ENCODE measurements around the gene ARAP3. TPM values are rescaled to one million over a fixed set of nuclear protein-coding genes. Genes with fewer than 3 reads are reported as not detected.

The ARAP3 gene
- total and polyA plus RNA-seq, 9 of the 15 experiments (the other 6 are each of a cell fraction or from before 2014, with no cell fraction given), result 0.83 to 25.7 (median 6.4) TPM

- TF ChIP-seq, protein P1, sequence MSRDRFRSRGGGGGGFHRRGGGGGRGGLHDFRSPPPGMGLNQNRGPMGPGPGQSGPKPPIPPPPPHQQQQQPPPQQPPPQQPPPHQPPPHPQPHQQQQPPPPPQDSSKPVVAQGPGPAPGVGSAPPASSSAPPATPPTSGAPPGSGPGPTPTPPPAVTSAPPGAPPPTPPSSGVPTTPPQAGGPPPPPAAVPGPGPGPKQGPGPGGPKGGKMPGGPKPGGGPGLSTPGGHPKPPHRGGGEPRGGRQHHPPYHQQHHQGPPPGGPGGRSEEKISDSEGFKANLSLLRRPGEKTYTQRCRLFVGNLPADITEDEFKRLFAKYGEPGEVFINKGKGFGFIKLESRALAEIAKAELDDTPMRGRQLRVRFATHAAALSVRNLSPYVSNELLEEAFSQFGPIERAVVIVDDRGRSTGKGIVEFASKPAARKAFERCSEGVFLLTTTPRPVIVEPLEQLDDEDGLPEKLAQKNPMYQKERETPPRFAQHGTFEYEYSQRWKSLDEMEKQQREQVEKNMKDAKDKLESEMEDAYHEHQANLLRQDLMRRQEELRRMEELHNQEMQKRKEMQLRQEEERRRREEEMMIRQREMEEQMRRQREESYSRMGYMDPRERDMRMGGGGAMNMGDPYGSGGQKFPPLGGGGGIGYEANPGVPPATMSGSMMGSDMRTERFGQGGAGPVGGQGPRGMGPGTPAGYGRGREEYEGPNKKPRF (IDR thresholded peaks at IDR 0.05; ENCODE audit: low read depth, low read length), result no peak
- TF ChIP-seq THRB (CRISPR knock-in tag; conservative IDR thresholded peaks at IDR 0.05) (0 out of 2 replicates have a peak, but pooled peaks have one; percentile 60), BCOR (IDR thresholded peaks at IDR 0.05) (no peak), RB1 (IDR thresholded peaks at IDR 0.05; ENCODE audit: low read depth) (no peak), BHLHE40 (IDR thresholded peaks at IDR 0.05; ENCODE audit: low read length) (peak; percentile 59), VEZF1 (CRISPR knock-in tag; IDR thresholded peaks at IDR 0.05) (peak; percentile 95), ETV5 (CRISPR knock-in tag; IDR thresholded peaks at IDR 0.05; ENCODE audit: low read depth) (no peak; the same call in 1 of the 2 replicates), NFATC3 (IDR thresholded peaks at IDR 0.05) (no peak), CCNT2 (IDR thresholded peaks at IDR 0.05; ENCODE audit: borderline replicate concordance, extremely low read depth, insufficient read length, low read depth, low read length) (peak; percentile 54), MBD2 (IDR thresholded peaks at IDR 0.05; ENCODE audit: borderline replicate concordance, low read depth) (peak; percentile 37; the same call in 1 of the 2 replicates), TRIM24 (IDR thresholded peaks at IDR 0.05) (0 out of 4 replicates have a peak, but pooled peaks of 1 of the 2 experiments have one; percentile 30), NFRKB (IDR thresholded peaks at IDR 0.05; ENCODE audit: low read depth) (peak; percentile 66)
- TF ChIP-seq, protein P2, sequence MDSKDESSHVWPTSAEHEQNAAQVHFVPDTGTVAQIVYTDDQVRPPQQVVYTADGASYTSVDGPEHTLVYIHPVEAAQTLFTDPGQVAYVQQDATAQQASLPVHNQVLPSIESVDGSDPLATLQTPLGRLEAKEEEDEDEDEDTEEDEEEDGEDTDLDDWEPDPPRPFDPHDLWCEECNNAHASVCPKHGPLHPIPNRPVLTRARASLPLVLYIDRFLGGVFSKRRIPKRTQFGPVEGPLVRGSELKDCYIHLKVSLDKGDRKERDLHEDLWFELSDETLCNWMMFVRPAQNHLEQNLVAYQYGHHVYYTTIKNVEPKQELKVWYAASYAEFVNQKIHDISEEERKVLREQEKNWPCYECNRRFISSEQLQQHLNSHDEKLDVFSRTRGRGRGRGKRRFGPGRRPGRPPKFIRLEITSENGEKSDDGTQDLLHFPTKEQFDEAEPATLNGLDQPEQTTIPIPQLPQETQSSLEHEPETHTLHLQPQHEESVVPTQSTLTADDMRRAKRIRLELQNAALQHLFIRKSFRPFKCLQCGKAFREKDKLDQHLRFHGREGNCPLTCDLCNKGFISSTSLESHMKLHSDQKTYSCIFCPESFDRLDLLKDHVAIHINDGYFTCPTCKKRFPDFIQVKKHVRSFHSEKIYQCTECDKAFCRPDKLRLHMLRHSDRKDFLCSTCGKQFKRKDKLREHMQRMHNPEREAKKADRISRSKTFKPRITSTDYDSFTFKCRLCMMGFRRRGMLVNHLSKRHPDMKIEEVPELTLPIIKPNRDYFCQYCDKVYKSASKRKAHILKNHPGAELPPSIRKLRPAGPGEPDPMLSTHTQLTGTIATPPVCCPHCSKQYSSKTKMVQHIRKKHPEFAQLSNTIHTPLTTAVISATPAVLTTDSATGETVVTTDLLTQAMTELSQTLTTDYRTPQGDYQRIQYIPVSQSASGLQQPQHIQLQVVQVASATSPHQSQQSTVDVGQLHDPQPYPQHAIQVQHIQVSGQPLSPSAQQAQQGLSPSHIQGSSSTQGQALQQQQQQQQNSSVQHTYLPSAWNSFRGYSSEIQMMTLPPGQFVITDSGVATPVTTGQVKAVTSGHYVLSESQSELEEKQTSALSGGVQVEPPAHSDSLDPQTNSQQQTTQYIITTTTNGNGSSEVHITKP (IDR thresholded peaks at IDR 0.05; ENCODE audit: partially characterized antibody), result no peak
- TF ChIP-seq, protein P3, sequence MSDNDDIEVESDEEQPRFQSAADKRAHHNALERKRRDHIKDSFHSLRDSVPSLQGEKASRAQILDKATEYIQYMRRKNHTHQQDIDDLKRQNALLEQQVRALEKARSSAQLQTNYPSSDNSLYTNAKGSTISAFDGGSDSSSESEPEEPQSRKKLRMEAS (CRISPR knock-in tag; IDR thresholded peaks at IDR 0.05), result peak; percentile 65
These were observed at the start of gene ARAP3 (continued) for GRCh38 chr5:141681695-141682641.

All from K562 (cell line).